HG02970 (cell line): Measurements from ENCODE around the gene TNFRSF25.
"Not testable (repeated sequence)": the region's sequence is repeated elsewhere in the genome, so short reads cannot be mapped to it uniquely, and the experiment has no call there.

ENCODE experiments used
- ATAC-seq: cut with Tn5 transposase; IDR thresholded peaks from one replicate; pipeline ENCODE4 v1.9.1; 2021; ENCODE audit warnings: mild to moderate bottlenecking, moderate library complexity, moderate number of reproducible peaks; ENCODE audit not compliant: unreplicated experiment, low FRiP score

Gene TNFRSF25

GRCh38 chr1:6440198-6441126 lies 25.5 kb downstream of the TNFRSF25 start:
- no peak for ATAC-seq

- ATAC-seq, result no peak
Measured at GRCh38 chr1:6438047-6438525, 27.9 kb downstream of the TNFRSF25 start.

- ATAC-seq, result not testable (repeated sequence)
Measured at GRCh38 chr1:6437012-6437700, 28.8 kb downstream of the TNFRSF25 start.

GRCh38 chr1:6436277-6436676 lies 29.7 kb downstream of the TNFRSF25 start:
- not testable (repeated sequence) for ATAC-seq

GRCh38 chr1:6435547-6435946 lies 30.4 kb downstream of the TNFRSF25 start:
- ATAC-seq, result no peak

DNA sequence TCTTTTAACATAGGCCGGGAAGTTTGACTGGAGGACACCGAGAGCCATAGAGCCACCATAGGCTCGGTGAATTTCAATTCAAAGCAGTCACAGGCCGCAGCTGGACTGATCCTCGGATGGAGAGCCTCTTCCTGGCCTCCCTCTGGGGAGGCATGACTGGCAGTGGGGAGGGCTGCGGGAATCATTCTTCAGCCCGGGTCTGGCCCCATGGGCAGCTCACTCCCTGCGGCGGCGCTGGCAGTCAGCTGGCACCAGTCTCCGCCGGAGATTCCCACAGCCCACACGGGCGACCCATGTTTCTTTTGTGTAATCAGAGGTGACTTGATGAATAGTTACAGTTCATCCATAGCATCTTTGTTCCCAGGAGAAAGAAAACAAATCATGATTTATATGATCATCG lies 30.8 kb downstream of the TNFRSF25 start:
- no peak for ATAC-seq

DNA sequence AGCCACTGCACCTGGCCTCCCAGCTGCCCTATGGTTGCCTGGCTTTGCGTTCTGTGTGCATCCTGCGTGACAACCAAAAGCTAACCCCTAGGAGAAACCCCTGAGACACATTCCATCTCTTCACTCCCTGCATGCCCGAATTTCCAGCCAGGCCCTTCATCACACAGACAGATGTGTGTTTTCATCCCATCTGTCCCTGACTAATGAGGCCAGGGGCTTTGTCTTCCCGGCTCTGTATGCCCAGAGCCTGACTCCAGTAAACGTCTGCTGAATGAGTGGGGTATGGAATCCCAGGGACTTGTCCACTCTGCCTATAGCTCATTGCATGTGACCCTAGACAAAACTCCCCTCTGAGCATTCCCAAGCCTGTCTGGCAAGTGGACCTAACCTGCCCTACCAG lies 31.8 kb downstream of the TNFRSF25 start:
- no peak for ATAC-seq

DNA sequence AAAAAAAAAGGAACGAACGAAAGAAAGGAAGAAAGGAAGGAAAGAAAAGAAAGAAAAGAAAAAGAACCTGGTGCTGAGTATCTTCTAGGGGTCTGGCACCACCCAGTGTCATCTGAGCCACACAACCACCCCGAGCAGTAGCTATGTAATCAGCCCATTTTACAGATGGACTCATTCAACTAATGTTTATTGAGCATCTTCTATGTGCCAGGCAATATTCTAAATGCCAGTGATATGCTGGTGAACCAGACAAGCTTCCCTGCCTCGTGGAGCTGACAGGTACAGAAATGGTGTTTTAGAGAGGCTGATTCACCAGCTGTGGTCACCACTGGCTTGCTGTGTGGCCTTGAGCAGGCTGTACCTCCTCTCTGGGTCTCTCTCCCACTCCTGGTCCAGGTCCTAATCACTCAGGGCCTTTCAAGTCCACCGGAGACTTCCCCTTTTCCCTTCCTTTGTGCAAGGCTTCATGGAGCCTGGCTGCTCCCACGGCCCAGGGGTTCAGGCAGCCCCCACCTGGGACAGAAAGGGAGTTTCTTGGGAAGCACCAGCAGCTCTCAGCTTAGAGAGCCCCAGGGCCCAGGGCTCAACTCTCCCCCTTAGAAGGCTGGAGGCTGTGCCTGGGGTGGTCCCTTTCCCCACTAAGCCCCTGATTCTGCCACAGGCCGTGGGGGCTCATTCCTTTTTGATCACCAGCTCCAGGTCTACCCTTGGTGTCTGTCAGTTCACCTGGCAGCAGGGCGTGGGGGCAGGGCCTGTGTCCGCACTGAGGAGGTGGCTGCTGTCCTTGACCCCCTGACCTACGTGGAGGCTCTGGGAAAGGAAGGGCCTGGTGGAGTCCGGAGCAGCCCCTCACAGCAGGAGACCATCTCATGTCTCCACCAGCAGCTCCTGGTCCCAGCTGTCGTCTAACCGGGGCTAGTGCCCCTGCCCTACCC lies 34.1 kb downstream of the TNFRSF25 start:
- ATAC-seq, result not testable (repeated sequence)

DNA sequence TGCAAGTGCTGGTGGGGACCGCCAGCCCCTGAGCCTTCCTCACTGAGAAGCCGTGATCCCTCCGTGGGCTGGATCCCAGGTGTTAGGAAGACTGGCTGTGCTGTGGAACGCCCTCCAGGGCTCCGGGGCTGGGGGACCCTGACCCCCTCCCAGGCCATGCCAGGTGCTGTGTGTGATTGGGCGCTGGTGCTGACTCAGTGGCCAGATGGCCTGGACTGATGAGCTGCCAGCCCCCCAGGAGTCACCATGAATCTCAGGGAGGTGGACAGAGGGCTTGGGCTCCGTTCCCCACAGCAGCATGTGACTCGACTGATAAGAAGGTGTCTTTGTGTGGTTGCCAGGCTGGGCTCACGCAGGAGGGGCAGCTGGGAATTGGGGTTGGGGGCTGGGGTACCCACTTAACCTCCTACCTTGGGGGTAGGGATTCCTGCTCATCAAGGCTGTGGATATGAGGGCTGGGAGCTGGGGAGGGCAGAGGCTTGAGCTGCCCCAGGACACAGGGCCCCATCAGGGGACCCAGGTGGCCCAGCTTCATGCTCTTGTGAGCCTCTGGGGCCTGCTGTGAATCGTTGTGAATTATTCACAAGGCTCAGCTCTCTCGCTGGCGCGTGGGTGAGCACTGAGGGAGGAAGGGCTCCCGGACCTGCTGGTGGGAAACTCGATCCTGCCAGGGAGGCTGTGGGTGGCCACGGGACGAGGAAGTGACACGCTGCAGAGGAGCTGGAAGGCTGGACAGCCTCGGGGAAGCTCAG lies 36.1 kb downstream of the TNFRSF25 start:
- ATAC-seq, result not testable (repeated sequence)

GRCh38 chr1:6428453-6428852 lies 37.5 kb downstream of the TNFRSF25 start:
- ATAC-seq, result not testable (repeated sequence)

- ATAC-seq, result no peak
Measured at GRCh38 chr1:6427441-6428390, 38.3 kb downstream of the TNFRSF25 start.

GRCh38 chr1:6426972-6427350 lies 39.0 kb downstream of the TNFRSF25 start:
- no peak for ATAC-seq

- no peak for ATAC-seq
Measured at GRCh38 chr1:6426277-6426971, 39.5 kb downstream of the TNFRSF25 start.

DNA sequence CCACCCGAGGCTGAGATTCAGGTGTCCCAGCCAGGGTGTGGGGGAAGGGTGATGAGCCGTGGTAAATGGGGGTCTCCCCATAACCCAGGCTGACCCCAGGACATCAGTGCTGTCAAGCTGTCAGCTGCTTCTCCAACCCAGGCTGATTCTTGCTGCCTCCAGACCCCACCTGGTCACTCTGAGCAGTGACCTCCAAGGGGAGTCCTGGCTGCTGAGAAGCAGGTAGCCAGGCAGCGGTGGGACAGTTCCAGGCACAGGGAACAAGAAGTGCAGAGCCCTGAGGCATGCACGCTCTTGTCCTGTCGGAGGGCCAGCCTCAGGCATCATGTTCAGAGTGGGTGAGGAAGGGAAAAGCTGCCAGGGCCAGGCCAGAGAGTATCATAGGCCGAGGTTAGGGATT lies 40.3 kb downstream of the TNFRSF25 start:
- no peak for ATAC-seq

- no peak for ATAC-seq
Measured at GRCh38 chr1:6424619-6425593, 41.1 kb downstream of the TNFRSF25 start, which contains the start of gene ESPN. Gene ESPN (plus strand): TSS chr1:6424776. CDS start chr1:6424956, 180 bp downstream.

DNA sequence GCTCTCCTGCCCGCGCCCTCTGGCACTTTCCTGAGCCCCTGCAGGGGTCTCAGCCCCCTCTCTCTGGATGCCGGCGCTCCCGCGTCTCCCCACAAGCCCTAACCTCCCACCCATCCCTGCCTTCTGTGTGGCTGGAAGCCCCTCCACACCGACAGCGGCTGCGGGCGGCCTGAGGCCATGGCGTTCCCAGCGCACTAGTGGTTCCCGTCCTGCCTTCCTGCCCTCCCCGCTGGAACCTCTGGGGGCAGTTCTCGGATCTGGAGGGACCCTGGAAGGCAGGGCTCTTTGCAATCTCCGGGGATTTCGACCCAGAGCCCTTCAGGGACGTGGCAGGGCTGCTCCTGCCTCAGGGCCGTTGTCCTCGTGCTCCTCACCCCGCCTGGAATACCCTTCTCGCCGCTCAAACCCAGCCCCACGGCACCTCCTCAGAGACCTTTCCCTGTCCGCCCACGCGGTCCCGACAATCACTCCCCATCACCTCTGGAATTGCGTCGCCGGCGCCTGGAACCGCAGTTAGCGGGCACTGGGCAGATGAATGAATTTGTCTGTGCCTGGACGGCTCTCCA lies 41.9 kb downstream of the TNFRSF25 start:
- no peak for ATAC-seq
